HCT116 (cell line): ENCODE results near the gene ABL2. TPM values are rescaled to one million over a fixed set of nuclear protein-coding genes. Genes with fewer than 3 reads are reported as not detected.

Source experiments
- ATAC-seq: fragments of 200-7000 bp; cut with Tn5 transposase; 2 replicates; pipeline ENCODE4 v1.9.1; 2020; ENCODE audit warnings: mild to moderate bottlenecking, moderate library complexity
- BruUV-seq: library from RNA; stranded (reverse); fragments of 400-500 nt; replicated peaks from 2 replicates; lab custom pipeline; 2021; lab: Mats Ljungman, UMichigan
- CTCF ChIA-PET: fragments of 300-600 bp; sonication (Branson Sonifier 250); formaldehyde crosslinking; loops from one replicate; lab custom pipeline; 2021; ENCODE audit warnings: antibody characterized with exemption; lab: Charles Lee
- POLR2A ChIA-PET: fragments of 300-600, 350-600 bp; sonication (Branson Sonifier 250); formaldehyde crosslinking; loops from one replicate; lab custom pipeline; 2021; ENCODE audit warnings: antibody characterized with exemption; lab: Charles Lee
- RAD21 ChIA-PET, 2 experiments: fragments of 300-600 bp; sonication (Branson Sonifier 250); formaldehyde crosslinking; loops; one replicate each; lab custom pipeline; 2023; ENCODE audit warnings: low total read pairs in 2 of 2; ENCODE audit not compliant: uncharacterized antibody in 2 of 2, unreplicated experiment in 2 of 2, low non-redundant PET in 1 of 2; lab: Charles Lee
- DNase-seq: peaks from one replicate; pipeline ENCODE4 v3.0.0-alpha.2; 2010; ENCODE audit warnings: low read depth, low spot score
- H2AFZ ChIP-seq: fragments of 200-600 bp; shearing (Covaris generic), sonication (generic); 2 replicates; pipeline ENCODE4 v1.6.1; 2017; ENCODE audit warnings: low read depth, mixed run types, mixed read lengths, antibody characterized with exemption, low read length; ENCODE audit not compliant: poor library complexity, severe bottlenecking
- H3K27ac ChIP-seq: 2 replicates; pipeline ENCODE4 v1.5.1; 2012; ENCODE audit warnings: low read depth, low read length
- H3K27me3 ChIP-seq: fragments of 200-600 bp; sonication (generic); 2 replicates; pipeline ENCODE4 v1.6.1; 2016; ENCODE audit warnings: mixed run types, low read length, mixed read lengths; ENCODE audit not compliant: insufficient read depth
- H3K36me3 ChIP-seq, 2 experiments: fragments of 200-500 bp in 1 of 2; fragments of 200-600 bp in 1 of 2; sonication (Bioruptor generic) in 1 of 2; sonication (generic) in 1 of 2; 2 replicates each; pipeline versions ENCODE4 v1.5.1 to v1.6.1; 2014 to 2016; ENCODE audit warnings: low read length in 2 of 2, inconsistent platforms in 1 of 2, mixed read lengths in 1 of 2, mixed run types in 1 of 2; ENCODE audit not compliant: insufficient read depth in 2 of 2, control insufficient read depth in 1 of 2
- H3K4me1 ChIP-seq, 2 experiments: fragments of 200-600 bp in 1 of 2; sonication (generic) in 1 of 2; 2 replicates each; pipeline versions ENCODE4 v1.5.1 to v1.6.1; 2012 to 2017; ENCODE audit warnings: low read length in 2 of 2, inconsistent platforms in 1 of 2, mild to moderate bottlenecking in 1 of 2, mixed read lengths in 1 of 2, mixed run types in 1 of 2, moderate library complexity in 1 of 2; ENCODE audit not compliant: insufficient read depth in 2 of 2, control insufficient read depth in 1 of 2
- H3K4me2 ChIP-seq: fragments of 200-600 bp; sonication (generic); 2 replicates; pipeline ENCODE4 v1.6.1; 2017; ENCODE audit warnings: mixed run types, low read length, mixed read lengths
- H3K4me3 ChIP-seq, 2 experiments: fragments of 200-600 bp in 1 of 2; sonication (generic) in 1 of 2; replicated peaks in 1 of 2; 2 replicates each; pipeline ENCODE4 v1.5.1; 2011 to 2016; ENCODE audit warnings: low read length in 2 of 2, control low read depth in 1 of 2, low read depth in 1 of 2, mild to moderate bottlenecking in 1 of 2, mixed read lengths in 1 of 2, mixed run types in 1 of 2
- H3K79me2 ChIP-seq: fragments of 200-600 bp; sonication (generic); 2 replicates; pipeline ENCODE4 v1.6.1; 2017; ENCODE audit warnings: mild to moderate bottlenecking, mixed run types, low read length, moderate library complexity, mixed read lengths; ENCODE audit not compliant: insufficient read depth
- H3K9ac ChIP-seq: fragments of 200-600 bp; sonication (generic); 2 replicates; pipeline ENCODE4 v1.6.1; 2016; ENCODE audit warnings: low read length, mixed read lengths
- H3K9me2 ChIP-seq: fragments of 200-600 bp; sonication (generic), shearing (Covaris generic); 2 replicates; pipeline ENCODE4 v1.6.1; 2017; ENCODE audit warnings: mixed run types, mild to moderate bottlenecking, moderate library complexity; ENCODE audit not compliant: insufficient read depth
- H3K9me3 ChIP-seq, 2 experiments: fragments of 200-500 bp in 1 of 2; fragments of 200-600 bp in 1 of 2; sonication (Bioruptor generic) in 1 of 2; sonication (generic) in 1 of 2; 2 replicates each; pipeline ENCODE4 v1.6.1; 2014 to 2017; ENCODE audit warnings: low read length in 2 of 2, mixed read lengths in 2 of 2, inconsistent platforms in 1 of 2, low read depth in 1 of 2, mild to moderate bottlenecking in 1 of 2, mixed run types in 1 of 2, moderate library complexity in 1 of 2; ENCODE audit not compliant: control insufficient read depth in 1 of 2, insufficient read depth in 1 of 2
- H4K20me1 ChIP-seq: fragments of 200-600 bp; sonication (generic), shearing (Covaris generic); 2 replicates; pipeline ENCODE4 v1.6.1; 2017; ENCODE audit warnings: mixed run types, mild to moderate bottlenecking, moderate library complexity; ENCODE audit not compliant: insufficient read depth
- CBX3 ChIP-seq: IDR thresholded peaks from 2 replicates; pipeline ENCODE4 v1.6.1; 2012; ENCODE audit warnings: low read depth
- EGR1 ChIP-seq: IDR thresholded peaks from 2 replicates; pipeline ENCODE4 v1.6.1; 2012; ENCODE audit warnings: low read depth
- ELF1 ChIP-seq: IDR thresholded peaks from 2 replicates; pipeline ENCODE4 v1.6.1; 2012; ENCODE audit warnings: low read depth, borderline replicate concordance
- EZH2phosphoT487 ChIP-seq: fragments of 200-600 bp; IDR thresholded peaks from 2 replicates; pipeline ENCODE4 v1.6.1; 2018; ENCODE audit warnings: antibody characterized with exemption, borderline replicate concordance
- YY1 ChIP-seq: IDR thresholded peaks from 2 replicates; pipeline ENCODE4 v1.6.1; 2011; ENCODE audit warnings: low read length, low read depth, moderate library complexity, mild to moderate bottlenecking; ENCODE audit not compliant: insufficient replicate concordance; ENCODE audit errors: extremely low read depth
- ZBTB33 ChIP-seq: IDR thresholded peaks from 2 replicates; pipeline ENCODE4 v1.6.1; 2011; ENCODE audit warnings: mild to moderate bottlenecking, low read length, moderate library complexity; ENCODE audit not compliant: insufficient replicate concordance; ENCODE audit errors: extremely low read depth
- ZNF274 ChIP-seq: fragments of 200-500 bp; sonication (Bioruptor generic); IDR thresholded peaks from 2 replicates; pipeline ENCODE4 v1.6.1; 2014; ENCODE audit warnings: mild to moderate bottlenecking, low read depth, low read length, inconsistent platforms
- intact Hi-C: fragments of 100-400 bp; cut with micrococcal nuclease; formaldehyde crosslinking; loops from 2 replicates; pipeline ENCODE4 v1.10.0; 2022
- total RNA-seq: library from RNA; stranded (reverse); gene quantifications from one replicate; pipeline ENCODE4 v1.2.1, GENCODE V29; 2021; ENCODE audit not compliant: unreplicated experiment
- TF ChIP-seq, protein P1 (sequence below), 3 experiments: fragments of 200-600 bp in 1 of 3; sonication (generic) in 1 of 3; IDR thresholded peaks in 2 of 3; conservative IDR thresholded peaks in 1 of 3; 2 replicates each; pipeline ENCODE4 v1.5.1; 2012 to 2017; ENCODE audit warnings: low read depth in 2 of 3, low read length in 2 of 3, antibody characterized with exemption in 1 of 3, borderline replicate concordance in 1 of 3, control low read depth in 1 of 3, mild to moderate bottlenecking in 1 of 3, mixed read lengths in 1 of 3, mixed run types in 1 of 3, moderate library complexity in 1 of 3; ENCODE audit not compliant: insufficient read depth in 1 of 3

Gene ABL2
- total RNA-seq, 1 experiment from 2014 or later, result 22.9 TPM

DNA sequence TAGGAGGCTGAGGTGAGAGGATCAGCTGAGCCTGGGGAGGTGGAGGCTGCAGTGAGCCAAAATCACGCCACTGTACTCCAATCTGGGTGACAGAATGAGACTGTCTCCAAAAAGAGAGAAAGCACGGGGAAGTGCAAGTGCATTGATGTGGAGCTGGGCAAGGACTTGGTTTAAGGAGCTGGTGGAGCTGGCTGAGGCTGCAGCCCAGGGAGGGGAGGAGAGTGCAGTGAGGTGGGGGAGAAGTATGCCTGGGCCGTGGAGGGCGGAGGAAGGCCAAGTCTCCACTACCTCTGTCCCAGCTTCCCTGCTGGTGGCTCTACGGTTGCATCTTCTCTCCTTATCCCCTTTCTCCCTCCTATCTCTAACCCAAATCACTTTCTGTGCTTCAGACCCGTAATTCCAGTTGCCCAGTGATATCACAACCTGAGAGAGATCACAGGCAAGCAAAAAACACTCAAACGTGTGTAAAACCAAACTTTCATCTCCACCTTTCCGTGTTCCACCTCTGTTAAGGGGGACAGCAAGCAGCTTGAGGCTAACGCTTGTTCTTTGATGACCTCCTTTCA is 136.5 kb downstream of the ABL2 start:
- ChIA-PET POLR2A (no interaction called here), RAD21 (no interaction called here), CTCF (no interaction called here)
- no peaks in the 10 kb centered on the region for H3K4me1 ChIP-seq
- H3K4me3 ChIP-seq, result no peak overlapping the region
- no peaks in the 10 kb centered on the region for H3K9me3 ChIP-seq
- DNase-seq (no peak), ATAC-seq (no peak)
- H3K27ac ChIP-seq, result no peak overlapping the region
- peaks cover 4 to 29% of the 10 kb centered on the region in 2 experiments; a peak in 3 of 4 replicates for H3K36me3 ChIP-seq
- TF ChIP-seq ELF1, result no peak
- no peak for TF ChIP-seq EGR1
- no peak overlapping the region for H3K4me2 ChIP-seq
- no peaks in the 10 kb centered on the region for H4K20me1 ChIP-seq
- no peaks in the 10 kb centered on the region for H3K27me3 ChIP-seq
- intact Hi-C loops, result no loop called here
- H2AFZ ChIP-seq, result no peak overlapping the region
- H3K9me2 ChIP-seq, result no peaks in the 10 kb centered on the region
- H3K9ac ChIP-seq, result no peak overlapping the region
- H3K79me2 ChIP-seq, result no peaks in the 10 kb centered on the region
- BruUV-seq, result no TSS peak

DNA sequence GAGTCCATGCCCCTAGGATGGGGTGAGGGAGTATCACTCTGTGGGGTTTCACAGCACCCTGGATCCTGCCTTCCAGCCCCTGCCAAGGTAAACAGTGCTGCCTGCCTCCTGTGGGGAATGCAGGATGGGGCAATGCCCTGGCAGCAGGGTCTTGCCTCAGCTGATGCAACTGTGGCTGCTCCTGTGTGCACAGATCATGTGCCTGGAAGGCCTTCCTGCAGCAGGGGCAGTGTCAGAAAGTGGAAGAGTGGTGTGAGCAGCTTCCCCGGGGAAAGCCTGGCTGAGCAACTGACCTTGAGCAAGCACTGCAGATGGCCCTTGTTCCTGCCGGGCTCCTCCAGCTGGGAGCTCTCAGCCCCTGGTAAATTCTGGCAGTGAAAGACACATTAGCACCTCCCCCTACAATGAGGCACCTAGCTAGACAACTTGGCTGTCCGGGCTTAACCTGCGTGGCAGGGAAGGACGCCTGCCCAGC is 137.7 kb downstream of the ABL2 start:
- Histone ChIP-seq H3K9ac (no peak overlapping the region), H3K79me2 (no peaks in the 10 kb centered on the region), H3K27ac (no peak overlapping the region), H3K4me3 (no peak overlapping the region), H3K9me2 (no peaks in the 10 kb centered on the region), H3K4me2 (no peak overlapping the region), H3K4me1 (no peaks in the 10 kb centered on the region), H3K36me3 (peaks cover 4 to 29% of the 10 kb centered on the region in 2 experiments; a peak in 3 of 4 replicates), H3K27me3 (no peaks in the 10 kb centered on the region), H4K20me1 (no peaks in the 10 kb centered on the region), H3K9me3 (no peaks in the 10 kb centered on the region), H2AFZ (no peak overlapping the region)
- DNase-seq, result no peak
- no peak for ATAC-seq
- TF ChIP-seq EGR1 (no peak), ZBTB33 (no peak), EZH2phosphoT487 (no peak), YY1 (no peak), CBX3 (no peak), ZNF274 (no peak)
- TF ChIP-seq, protein P1, sequence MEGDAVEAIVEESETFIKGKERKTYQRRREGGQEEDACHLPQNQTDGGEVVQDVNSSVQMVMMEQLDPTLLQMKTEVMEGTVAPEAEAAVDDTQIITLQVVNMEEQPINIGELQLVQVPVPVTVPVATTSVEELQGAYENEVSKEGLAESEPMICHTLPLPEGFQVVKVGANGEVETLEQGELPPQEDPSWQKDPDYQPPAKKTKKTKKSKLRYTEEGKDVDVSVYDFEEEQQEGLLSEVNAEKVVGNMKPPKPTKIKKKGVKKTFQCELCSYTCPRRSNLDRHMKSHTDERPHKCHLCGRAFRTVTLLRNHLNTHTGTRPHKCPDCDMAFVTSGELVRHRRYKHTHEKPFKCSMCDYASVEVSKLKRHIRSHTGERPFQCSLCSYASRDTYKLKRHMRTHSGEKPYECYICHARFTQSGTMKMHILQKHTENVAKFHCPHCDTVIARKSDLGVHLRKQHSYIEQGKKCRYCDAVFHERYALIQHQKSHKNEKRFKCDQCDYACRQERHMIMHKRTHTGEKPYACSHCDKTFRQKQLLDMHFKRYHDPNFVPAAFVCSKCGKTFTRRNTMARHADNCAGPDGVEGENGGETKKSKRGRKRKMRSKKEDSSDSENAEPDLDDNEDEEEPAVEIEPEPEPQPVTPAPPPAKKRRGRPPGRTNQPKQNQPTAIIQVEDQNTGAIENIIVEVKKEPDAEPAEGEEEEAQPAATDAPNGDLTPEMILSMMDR (IDR thresholded peaks at IDR 0.05 in 2 of 3, conservative IDR thresholded peaks at IDR 0.05 in 1 of 3; ENCODE audit: borderline replicate concordance in 1 of 3, insufficient read depth in 1 of 3, low read depth in 2 of 3, low read length in 2 of 3), result no peak
- ChIA-PET CTCF (no interaction called here), POLR2A (no interaction called here), RAD21 (no interaction called here)
- intact Hi-C loops, result no loop called here
- BruUV-seq, result no TSS peak
